ENCODE measurements around the gene PCCA. TPM values are rescaled to one million over a fixed set of nuclear protein-coding genes. Genes with fewer than 3 reads are reported as not detected.
"Not testable (repeated sequence)": the region's sequence is repeated elsewhere in the genome, so short reads cannot be mapped to it uniquely, and the experiment has no call there.

Gene PCCA
- total RNA-seq, 4 donors from 2014 or later: 33.8 to 40.3 (median 39.0) TPM

DNA sequence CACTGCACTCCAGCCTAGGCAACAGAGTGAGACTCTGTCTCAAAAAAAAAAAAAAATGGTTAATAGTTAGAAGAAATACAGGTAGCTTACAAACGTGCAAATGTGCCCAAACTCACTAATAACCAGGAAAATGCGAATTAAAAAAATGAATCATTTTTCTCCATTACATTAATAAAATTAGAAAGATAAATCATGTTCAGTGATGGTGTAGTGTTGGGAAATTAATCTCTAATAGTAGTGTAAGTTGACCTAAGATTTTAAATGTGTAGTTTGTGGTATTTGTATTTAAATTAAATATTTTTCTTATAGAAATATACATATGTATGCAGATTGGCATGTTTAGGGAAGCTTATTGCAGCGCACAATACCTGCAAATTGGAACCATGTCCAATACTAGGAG lies 57.6 kb downstream of the PCCA start:
- intact Hi-C loops (cut with DNase I): no loop called here
- Histone ChIP-seq H3K4me3 (no peak overlapping the region), H3K36me3 (peaks cover 0 to 19% (median 13%) of the 10 kb centered on the region in 4 donors), H3K27me3 (no peaks in the 10 kb centered on the region), H3K27ac (replicated peaks in 1 of 4) (no peak overlapping the region), H3K4me1 (no peaks in the 10 kb centered on the region), H3K9me3 (no peaks in the 10 kb centered on the region)
- DNase-seq (ENCODE audit: extremely low spot score): no peak
- 97% methylated on average over 3 of the region's 3 CpGs for WGBS
- TF ChIP-seq POLR2A (IDR thresholded peaks at IDR 0.05; ENCODE audit: low read depth): no peak
- no peak for TF ChIP-seq EP300 (IDR thresholded peaks at IDR 0.05)
- TF ChIP-seq, protein P1, sequence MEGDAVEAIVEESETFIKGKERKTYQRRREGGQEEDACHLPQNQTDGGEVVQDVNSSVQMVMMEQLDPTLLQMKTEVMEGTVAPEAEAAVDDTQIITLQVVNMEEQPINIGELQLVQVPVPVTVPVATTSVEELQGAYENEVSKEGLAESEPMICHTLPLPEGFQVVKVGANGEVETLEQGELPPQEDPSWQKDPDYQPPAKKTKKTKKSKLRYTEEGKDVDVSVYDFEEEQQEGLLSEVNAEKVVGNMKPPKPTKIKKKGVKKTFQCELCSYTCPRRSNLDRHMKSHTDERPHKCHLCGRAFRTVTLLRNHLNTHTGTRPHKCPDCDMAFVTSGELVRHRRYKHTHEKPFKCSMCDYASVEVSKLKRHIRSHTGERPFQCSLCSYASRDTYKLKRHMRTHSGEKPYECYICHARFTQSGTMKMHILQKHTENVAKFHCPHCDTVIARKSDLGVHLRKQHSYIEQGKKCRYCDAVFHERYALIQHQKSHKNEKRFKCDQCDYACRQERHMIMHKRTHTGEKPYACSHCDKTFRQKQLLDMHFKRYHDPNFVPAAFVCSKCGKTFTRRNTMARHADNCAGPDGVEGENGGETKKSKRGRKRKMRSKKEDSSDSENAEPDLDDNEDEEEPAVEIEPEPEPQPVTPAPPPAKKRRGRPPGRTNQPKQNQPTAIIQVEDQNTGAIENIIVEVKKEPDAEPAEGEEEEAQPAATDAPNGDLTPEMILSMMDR (IDR thresholded peaks at IDR 0.05): no peak
- no peak for TF ChIP-seq POLR2AphosphoS5 (IDR thresholded peaks at IDR 0.05)

DNA sequence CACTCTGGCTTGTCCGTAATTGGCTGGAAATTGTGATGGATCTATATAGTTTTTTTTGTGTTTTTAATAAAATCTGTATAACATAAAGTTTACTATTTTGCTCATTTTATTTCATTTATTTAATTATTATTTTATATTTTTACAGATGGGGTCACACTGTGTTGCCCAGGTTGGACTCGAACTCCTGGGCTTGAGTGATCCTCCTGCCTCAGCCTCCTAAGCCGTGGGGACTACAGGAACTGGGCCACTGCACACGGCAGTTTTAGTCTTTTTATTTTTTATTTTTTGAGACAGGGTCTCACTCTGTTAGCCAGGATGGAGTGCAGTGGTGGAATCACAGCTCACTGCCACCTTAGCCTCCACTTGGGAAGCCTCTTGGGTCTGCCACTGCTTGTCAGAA lies 58.9 kb downstream of the PCCA start:
- intact Hi-C loops (cut with DNase I): no loop called here
- no peak overlapping the region for H3K4me3 ChIP-seq
- H3K27me3 ChIP-seq: no peaks in the 10 kb centered on the region
- WGBS: 91% methylated on average over 4 of the region's 4 CpGs
- peaks cover 0 to 19% (median 13%) of the 10 kb centered on the region in 4 donors for H3K36me3 ChIP-seq
- no peaks in the 10 kb centered on the region for H3K4me1 ChIP-seq
- TF ChIP-seq POLR2A (IDR thresholded peaks at IDR 0.05; ENCODE audit: low read depth) (no peak), POLR2AphosphoS5 (IDR thresholded peaks at IDR 0.05) (no peak), EP300 (IDR thresholded peaks at IDR 0.05) (no peak)
- TF ChIP-seq, protein P1 (IDR thresholded peaks at IDR 0.05): no peak
- no peaks in the 10 kb centered on the region for H3K9me3 ChIP-seq
- no peak overlapping the region for H3K27ac ChIP-seq (replicated peaks in 1 of 4)
- DNase-seq (ENCODE audit: extremely low spot score): no peak

DNA sequence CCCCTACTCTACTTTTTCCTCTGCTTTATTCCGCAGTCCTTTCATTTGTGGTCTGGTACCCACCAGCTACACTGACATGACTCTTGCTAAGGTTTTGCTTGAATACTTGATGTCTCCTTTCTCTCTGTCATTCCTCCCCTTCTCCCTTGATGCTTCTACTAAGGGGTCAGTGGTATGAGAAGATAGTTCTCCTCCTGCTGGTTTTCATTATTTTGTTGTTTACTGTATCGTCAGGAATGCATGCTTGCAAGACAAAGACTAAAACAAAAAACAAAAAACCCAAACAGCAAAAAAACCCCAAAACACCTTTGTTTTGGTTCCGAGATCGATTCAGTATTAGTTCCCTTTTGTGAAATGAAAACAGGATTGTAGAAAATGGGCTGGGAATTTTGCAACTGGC lies 59.5 kb downstream of the PCCA start:
- Histone ChIP-seq H3K9me3 (no peaks in the 10 kb centered on the region), H3K4me1 (no peaks in the 10 kb centered on the region), H3K4me3 (no peak overlapping the region), H3K36me3 (peaks cover 0 to 19% (median 13%) of the 10 kb centered on the region in 4 donors), H3K27ac (replicated peaks in 1 of 4) (no peak overlapping the region), H3K27me3 (no peaks in the 10 kb centered on the region)
- intact Hi-C loops (cut with DNase I): no loop called here
- 89% methylated on average over 4 of the region's 4 CpGs for WGBS
- DNase-seq (ENCODE audit: extremely low spot score): no peak
- TF ChIP-seq, protein P1 (IDR thresholded peaks at IDR 0.05): no peak
- no peak for TF ChIP-seq EP300 (IDR thresholded peaks at IDR 0.05)
- TF ChIP-seq POLR2A (IDR thresholded peaks at IDR 0.05; ENCODE audit: low read depth): no peak
- no peak for TF ChIP-seq POLR2AphosphoS5 (IDR thresholded peaks at IDR 0.05)

DNA sequence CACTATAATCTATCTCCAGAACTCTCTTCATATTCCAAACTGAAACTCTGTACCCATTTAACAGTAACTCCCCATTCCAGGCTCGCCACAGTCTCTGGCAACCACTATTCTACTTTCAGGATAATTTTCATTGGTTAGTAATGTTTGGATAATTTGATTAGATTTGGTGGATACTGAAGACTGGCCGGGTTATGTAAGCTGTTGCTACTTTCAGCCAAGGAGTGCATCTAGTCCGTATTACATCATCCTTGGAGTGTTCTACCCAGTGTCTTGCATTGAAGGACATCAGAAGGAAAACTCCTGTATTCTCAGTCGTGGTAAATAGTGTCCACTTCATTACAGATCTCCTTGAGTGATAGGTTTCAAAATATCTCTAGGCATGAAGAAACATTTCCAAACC lies 60.5 kb downstream of the PCCA start:
- TF ChIP-seq POLR2A (IDR thresholded peaks at IDR 0.05; ENCODE audit: low read depth) (no peak), POLR2AphosphoS5 (IDR thresholded peaks at IDR 0.05) (no peak), EP300 (IDR thresholded peaks at IDR 0.05) (no peak)
- TF ChIP-seq, protein P1 (IDR thresholded peaks at IDR 0.05): no peak
- Histone ChIP-seq H3K4me1 (no peaks in the 10 kb centered on the region), H3K27ac (replicated peaks in 1 of 4) (no peak overlapping the region), H3K36me3 (peaks cover 0 to 19% (median 13%) of the 10 kb centered on the region in 4 donors), H3K9me3 (no peaks in the 10 kb centered on the region), H3K4me3 (no peak overlapping the region), H3K27me3 (no peaks in the 10 kb centered on the region)
- intact Hi-C loops (cut with DNase I): no loop called here
- WGBS: 77% methylated on average over 4 of the region's 4 CpGs
- no peak for DNase-seq (ENCODE audit: extremely low spot score)

DNA sequence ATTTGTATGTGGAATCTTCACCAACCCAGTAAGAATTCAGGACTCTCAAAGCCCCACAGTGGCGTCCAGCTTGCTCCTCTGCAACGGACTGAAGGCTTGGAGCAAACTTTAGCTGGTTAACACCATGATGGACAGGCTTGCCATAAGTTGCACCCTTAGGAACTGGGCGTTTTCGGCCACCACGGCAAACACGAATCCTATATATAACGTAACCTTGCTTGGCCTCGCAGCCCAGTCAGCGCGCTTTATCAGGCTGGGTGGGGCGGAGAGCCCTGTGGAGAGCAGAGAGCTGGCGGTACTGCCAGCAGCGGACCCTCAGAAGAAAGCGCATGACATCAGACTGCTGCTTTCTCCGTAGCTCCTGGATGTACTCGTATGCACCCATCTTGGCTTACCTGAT lies 61.8 kb downstream of the PCCA start:
- H3K27me3 ChIP-seq; intact Hi-C loops (cut with DNase I); H3K27ac ChIP-seq (replicated peaks in 1 of 4); DNase-seq (ENCODE audit: extremely low spot score); H3K4me3 ChIP-seq; H3K4me1 ChIP-seq; H3K9me3 ChIP-seq: not testable (repeated sequence)
- WGBS: 96% methylated on average over 16 of the region's 16 CpGs
- H3K36me3 ChIP-seq: peaks cover 0 to 22% (median 12%) of the 10 kb centered on the region in 4 donors

All from esophagus muscularis mucosa (tissue), 4 donors.